Activated T-helper 2 cell treated with anti-CD3 and anti-CD28 coated beads, Interferon-gamma antibody, Interleukin-2, Interleukin-4, amounts not matched to agents 10 μg/mL and 5 μg/mL and 100 μg/mL, durations not matched to agents 14 hours and 24 hours and 36 hours (primary cell): ENCODE results near the gene SP140. TPM values are rescaled to one million over a fixed set of nuclear protein-coding genes. Genes with fewer than 3 reads are reported as not detected.
"Not testable (repeated sequence)": the region's sequence is repeated elsewhere in the genome, so short reads cannot be mapped to it uniquely, and the experiment has no call there.

ENCODE experiments used
- DNase-seq: peaks from one replicate; pipeline ENCODE4 v3.0.0; 2021; ENCODE audit warnings: low spot score
- H3K27ac Mint-ChIP-seq: one replicate; pipeline ENCODE4 v1.8.0; 2021; ENCODE audit warnings: mixed read lengths
- H3K27me3 Mint-ChIP-seq: one replicate; pipeline ENCODE4 v1.8.0; 2021; ENCODE audit warnings: low read depth, mixed read lengths
- H3K36me3 Mint-ChIP-seq: one replicate; pipeline ENCODE4 v1.8.0; 2021; ENCODE audit warnings: low read depth, mixed read lengths
- H3K4me1 Mint-ChIP-seq: one replicate; pipeline ENCODE4 v1.8.0; 2021; ENCODE audit warnings: low read depth, mixed read lengths
- H3K4me3 Mint-ChIP-seq: one replicate; pipeline ENCODE4 v1.8.0; 2021; ENCODE audit warnings: low read depth, mild to moderate bottlenecking, moderate library complexity, mixed read lengths
- H3K9me3 Mint-ChIP-seq: one replicate; pipeline ENCODE4 v1.8.0; 2021; ENCODE audit warnings: mixed read lengths
- intact Hi-C: fragments of 100-400 bp; cut with micrococcal nuclease; formaldehyde crosslinking; loops from one replicate; pipeline ENCODE4 v1.15.1; 2023
- total RNA-seq: library from RNA; stranded (reverse); gene quantifications from 2 replicates; pipeline ENCODE4 v1.2.3, GENCODE V29; 2022

The SP140 gene
- total RNA-seq, 1 donor from 2014 or later, result 317 TPM

- Mint-ChIP-seq H3K36me3 (peaks cover 72% of the 10 kb centered on the region), H3K9me3 (peaks cover 13% of the 10 kb centered on the region), H3K4me1 (peaks cover 5% of the 10 kb centered on the region), H3K4me3 (no peak overlapping the region), H3K27ac (no peak overlapping the region), H3K27me3 (no peaks in the 10 kb centered on the region)
- no peak for DNase-seq
- intact Hi-C loops, result no loop called here
These were observed 83.0 kb downstream of the SP140 start for GRCh38 chr2:230308402-230309000.

- DNase-seq, H3K27ac Mint-ChIP-seq, H3K9me3 Mint-ChIP-seq, H3K4me3 Mint-ChIP-seq, H3K27me3 Mint-ChIP-seq, intact Hi-C loops: not testable (repeated sequence)
- Mint-ChIP-seq H3K4me1 (peaks cover 11% of the 10 kb centered on the region), H3K36me3 (peaks cover 76% of the 10 kb centered on the region)
These were observed 85.3 kb downstream of the SP140 start for GRCh38 chr2:230310792-230311191.

GRCh38 chr2:230311634-230312033 lies 86.1 kb downstream of the SP140 start:
- H3K36me3 Mint-ChIP-seq, result peaks cover 81% of the 10 kb centered on the region

GRCh38 chr2:230312638-230313037 lies 87.1 kb downstream of the SP140 start:
- intact Hi-C loops, result no loop called here
- no peak for DNase-seq
- no peaks in the 10 kb centered on the region for H3K9me3 Mint-ChIP-seq
- H3K4me1 Mint-ChIP-seq, result peaks cover 20% of the 10 kb centered on the region
- H3K4me3 Mint-ChIP-seq, result no peak overlapping the region
- H3K27ac Mint-ChIP-seq, result no peak overlapping the region
- no peaks in the 10 kb centered on the region for H3K27me3 Mint-ChIP-seq
- H3K36me3 Mint-ChIP-seq, result peaks cover 84% of the 10 kb centered on the region

More at GRCh38 chr2:230311634-230312033, 86.1 kb downstream of the SP140 start:
- DNase-seq, H3K9me3 Mint-ChIP-seq, H3K27me3 Mint-ChIP-seq, H3K4me3 Mint-ChIP-seq, intact Hi-C loops: not testable (repeated sequence)
- Mint-ChIP-seq H3K4me1 (peaks cover 14% of the 10 kb centered on the region), H3K27ac (peak overlapping the region; percentile 38)

- intact Hi-C loops, result no loop called here
- no peaks in the 10 kb centered on the region for H3K27me3 Mint-ChIP-seq
- H3K9me3 Mint-ChIP-seq, result peaks cover 12% of the 10 kb centered on the region
- H3K36me3 Mint-ChIP-seq, result peaks cover 89% of the 10 kb centered on the region
- no peak overlapping the region for H3K4me3 Mint-ChIP-seq
- DNase-seq, result no peak
- H3K4me1 Mint-ChIP-seq, result peaks cover 53% of the 10 kb centered on the region
- H3K27ac Mint-ChIP-seq, result peak overlapping the region; percentile 94
These were observed 91.8 kb downstream of the SP140 start for GRCh38 chr2:230317366-230317765.

GRCh38 chr2:230318190-230319121 lies 92.9 kb downstream of the SP140 start:
- peaks cover 84% of the 10 kb centered on the region for H3K36me3 Mint-ChIP-seq
- H3K4me3 Mint-ChIP-seq, result peak overlapping the region; percentile 61
- intact Hi-C loops, result loop anchor here (1.0 to 2.0 kb wide), 6 partner anchors 9 to 292 kb away; partner anchors contain the start of gene SP140L
- H3K27ac Mint-ChIP-seq, result peak overlapping the region; percentile 94
- H3K4me1 Mint-ChIP-seq, result peaks cover 59% of the 10 kb centered on the region
- H3K27me3 Mint-ChIP-seq, result no peaks in the 10 kb centered on the region
- peaks cover 17% of the 10 kb centered on the region for H3K9me3 Mint-ChIP-seq
- DNase-seq, result no peak

- Mint-ChIP-seq H3K27me3 (no peaks in the 10 kb centered on the region), H3K36me3 (peaks cover 80% of the 10 kb centered on the region), H3K9me3 (peaks cover 17% of the 10 kb centered on the region), H3K4me1 (peaks cover 60% of the 10 kb centered on the region), H3K4me3 (peak overlapping the region; percentile 61), H3K27ac (peak overlapping the region; percentile 94)
- peak; percentile 79 for DNase-seq
- intact Hi-C loops, result loop anchor here (1.0 to 2.0 kb wide), 6 partner anchors 8 to 291 kb away; partner anchors contain the start of gene SP140L
These were observed 93.8 kb downstream of the SP140 start for GRCh38 chr2:230319211-230319862.

- Mint-ChIP-seq H3K27me3 (no peaks in the 10 kb centered on the region), H3K4me3 (no peak overlapping the region), H3K9me3 (peaks cover 17% of the 10 kb centered on the region), H3K4me1 (peaks cover 68% of the 10 kb centered on the region), H3K27ac (no peak overlapping the region), H3K36me3 (peaks cover 65% of the 10 kb centered on the region)
- intact Hi-C loops, result no loop called here
- DNase-seq, result no peak
These were observed 95.5 kb downstream of the SP140 start for GRCh38 chr2:230321031-230321430.

- Mint-ChIP-seq H3K27me3 (no peaks in the 10 kb centered on the region), H3K4me1 (peaks cover 67% of the 10 kb centered on the region), H3K9me3 (peaks cover 17% of the 10 kb centered on the region), H3K4me3 (no peak overlapping the region), H3K27ac (peak overlapping the region; percentile 47), H3K36me3 (peaks cover 59% of the 10 kb centered on the region)
- intact Hi-C loops, result no loop called here
- no peak for DNase-seq
These were observed 97.2 kb downstream of the SP140 start for GRCh38 chr2:230322561-230323384.

GRCh38 chr2:230323385-230324106 lies 98.0 kb downstream of the SP140 start:
- no peaks in the 10 kb centered on the region for H3K27me3 Mint-ChIP-seq
- no peak for DNase-seq
- H3K36me3 Mint-ChIP-seq, result peaks cover 58% of the 10 kb centered on the region
- peaks cover 17% of the 10 kb centered on the region for H3K9me3 Mint-ChIP-seq
- peaks cover 63% of the 10 kb centered on the region for H3K4me1 Mint-ChIP-seq
- H3K27ac Mint-ChIP-seq, result peak overlapping the region; percentile 5
- no peak overlapping the region for H3K4me3 Mint-ChIP-seq
- intact Hi-C loops, result no loop called here

- no peak overlapping the region for H3K27ac Mint-ChIP-seq
- intact Hi-C loops, result no loop called here
- DNase-seq, result no peak
- H3K27me3 Mint-ChIP-seq, result no peaks in the 10 kb centered on the region
- no peak overlapping the region for H3K4me3 Mint-ChIP-seq
- H3K4me1 Mint-ChIP-seq, result peaks cover 64% of the 10 kb centered on the region
- peaks cover 17% of the 10 kb centered on the region for H3K9me3 Mint-ChIP-seq
- peaks cover 64% of the 10 kb centered on the region for H3K36me3 Mint-ChIP-seq
These were observed 99.0 kb downstream of the SP140 start for GRCh38 chr2:230324503-230324902.
